Mammary epithelial cell (primary cell): ENCODE data around the gene SSRP1.

Experiments
- EZH2 ChIP-seq: IDR thresholded peaks from 2 replicates; pipeline ENCODE4 v1.6.1; 2012; ENCODE audit warnings: low read length, inconsistent platforms, borderline replicate concordance
- TF ChIP-seq, protein P1 (sequence below), 2 donors: IDR thresholded peaks in 1 of 2; conservative IDR thresholded peaks in 1 of 2; 2 replicates each; pipeline ENCODE4 v1.5.1; 2011 to 2012; ENCODE audit warnings: inconsistent platforms in 2 of 2, low read length in 2 of 2, mild to moderate bottlenecking in 2 of 2, control low read depth in 1 of 2, low read depth in 1 of 2; ENCODE audit not compliant: insufficient read depth in 1 of 2; ENCODE audit errors: extremely low read depth in 1 of 2

DNA sequence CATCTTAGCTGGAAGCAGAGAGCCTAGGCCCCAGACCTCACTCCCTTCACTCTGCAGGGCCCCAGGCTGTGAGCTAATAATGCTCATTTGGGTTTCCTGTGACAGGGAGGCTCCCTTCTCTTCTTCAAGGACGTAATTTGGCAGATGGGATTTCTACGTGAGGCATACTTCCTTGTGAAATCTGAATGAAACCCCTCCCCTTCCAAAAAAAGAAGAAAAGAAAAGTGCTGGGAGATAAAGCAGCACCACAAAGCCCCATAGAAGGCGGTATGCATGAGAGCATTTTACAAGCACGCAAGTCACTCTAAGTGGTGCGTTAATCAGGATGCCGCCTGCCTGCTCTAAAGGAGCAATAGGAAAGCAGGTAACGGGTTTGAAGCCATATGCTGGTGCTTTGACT, 8.1 kb upstream of the SSRP1 start:
- TF ChIP-seq, protein P1, sequence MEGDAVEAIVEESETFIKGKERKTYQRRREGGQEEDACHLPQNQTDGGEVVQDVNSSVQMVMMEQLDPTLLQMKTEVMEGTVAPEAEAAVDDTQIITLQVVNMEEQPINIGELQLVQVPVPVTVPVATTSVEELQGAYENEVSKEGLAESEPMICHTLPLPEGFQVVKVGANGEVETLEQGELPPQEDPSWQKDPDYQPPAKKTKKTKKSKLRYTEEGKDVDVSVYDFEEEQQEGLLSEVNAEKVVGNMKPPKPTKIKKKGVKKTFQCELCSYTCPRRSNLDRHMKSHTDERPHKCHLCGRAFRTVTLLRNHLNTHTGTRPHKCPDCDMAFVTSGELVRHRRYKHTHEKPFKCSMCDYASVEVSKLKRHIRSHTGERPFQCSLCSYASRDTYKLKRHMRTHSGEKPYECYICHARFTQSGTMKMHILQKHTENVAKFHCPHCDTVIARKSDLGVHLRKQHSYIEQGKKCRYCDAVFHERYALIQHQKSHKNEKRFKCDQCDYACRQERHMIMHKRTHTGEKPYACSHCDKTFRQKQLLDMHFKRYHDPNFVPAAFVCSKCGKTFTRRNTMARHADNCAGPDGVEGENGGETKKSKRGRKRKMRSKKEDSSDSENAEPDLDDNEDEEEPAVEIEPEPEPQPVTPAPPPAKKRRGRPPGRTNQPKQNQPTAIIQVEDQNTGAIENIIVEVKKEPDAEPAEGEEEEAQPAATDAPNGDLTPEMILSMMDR (conservative IDR thresholded peaks at IDR 0.05 in 1 of 2, IDR thresholded peaks at IDR 0.05 in 1 of 2; ENCODE audit: extremely low read depth in 1 of 2, insufficient read depth in 1 of 2, low read depth in 1 of 2, low read length in 2 of 2): no peak
- TF ChIP-seq EZH2: no peak
